Uterus (tissue), 2 donors: ENCODE measurements around the gene ANKRD44.

Experiments
- POLR2A ChIP-seq, 2 donors: fragments of 450-650 bp; IDR thresholded peaks; one replicate each; pipeline ENCODE4 v1.6.1; 2016; ENCODE audit warnings: antibody characterized with exemption in 2 of 2, mild to moderate bottlenecking in 1 of 2, moderate library complexity in 1 of 2
- TF ChIP-seq, protein P1 (sequence below), 4 experiments: fragments of 200-600 bp in 2 of 4; fragments of 450-650 bp in 2 of 4; sonication (generic) in 2 of 4; IDR thresholded peaks; one replicate each; pipeline ENCODE4 v1.5.1; 2016 to 2019; ENCODE audit warnings: antibody characterized with exemption in 4 of 4, mild to moderate bottlenecking in 2 of 4, moderate library complexity in 1 of 4

GRCh38 chr2:196990092-196990491 is 320.5 kb downstream of the ANKRD44 start:
- no peak for TF ChIP-seq POLR2A (IDR thresholded peaks at IDR 0.05)
- TF ChIP-seq, protein P1, sequence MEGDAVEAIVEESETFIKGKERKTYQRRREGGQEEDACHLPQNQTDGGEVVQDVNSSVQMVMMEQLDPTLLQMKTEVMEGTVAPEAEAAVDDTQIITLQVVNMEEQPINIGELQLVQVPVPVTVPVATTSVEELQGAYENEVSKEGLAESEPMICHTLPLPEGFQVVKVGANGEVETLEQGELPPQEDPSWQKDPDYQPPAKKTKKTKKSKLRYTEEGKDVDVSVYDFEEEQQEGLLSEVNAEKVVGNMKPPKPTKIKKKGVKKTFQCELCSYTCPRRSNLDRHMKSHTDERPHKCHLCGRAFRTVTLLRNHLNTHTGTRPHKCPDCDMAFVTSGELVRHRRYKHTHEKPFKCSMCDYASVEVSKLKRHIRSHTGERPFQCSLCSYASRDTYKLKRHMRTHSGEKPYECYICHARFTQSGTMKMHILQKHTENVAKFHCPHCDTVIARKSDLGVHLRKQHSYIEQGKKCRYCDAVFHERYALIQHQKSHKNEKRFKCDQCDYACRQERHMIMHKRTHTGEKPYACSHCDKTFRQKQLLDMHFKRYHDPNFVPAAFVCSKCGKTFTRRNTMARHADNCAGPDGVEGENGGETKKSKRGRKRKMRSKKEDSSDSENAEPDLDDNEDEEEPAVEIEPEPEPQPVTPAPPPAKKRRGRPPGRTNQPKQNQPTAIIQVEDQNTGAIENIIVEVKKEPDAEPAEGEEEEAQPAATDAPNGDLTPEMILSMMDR (IDR thresholded peaks at IDR 0.05) = no peak
